Natural killer cell (primary cell): ENCODE results near the gene ZBTB18. TPM values are rescaled to one million over a fixed set of nuclear protein-coding genes. Genes with fewer than 3 reads are reported as not detected.

ENCODE experiments used
- ATAC-seq, 3 donors: fragments of 150-1000 bp in 2 of 3; fragments of 200-7000 bp in 1 of 3; cut with Tn5 transposase; 1 replicate in 1 of 3; 2 replicates in 2 of 3; pipeline ENCODE4 v1.10.0; 2021; ENCODE audit warnings: mild to moderate bottlenecking in 2 of 3, moderate library complexity in 2 of 3
- DNase-seq, 2 donors: peaks; one replicate each; pipeline versions ENCODE4 v3.0.0 to v3.0.0-alpha.2; 2013 to 2021; ENCODE audit warnings: mixed read lengths in 1 of 2
- H3K27ac ChIP-seq: one replicate; pipeline ENCODE4 v1.5.1; 2013; ENCODE audit warnings: mild to moderate bottlenecking, low read length
- H3K27me3 ChIP-seq: one replicate; pipeline ENCODE4 v1.6.1; 2013; ENCODE audit warnings: low read length; ENCODE audit not compliant: control insufficient read depth, insufficient read depth
- H3K36me3 ChIP-seq: one replicate; pipeline ENCODE4 v1.6.1; 2013; ENCODE audit warnings: low read length; ENCODE audit not compliant: control insufficient read depth, insufficient read depth
- H3K4me1 ChIP-seq: one replicate; pipeline ENCODE4 v1.6.1; 2013; ENCODE audit warnings: low read length; ENCODE audit not compliant: control insufficient read depth, insufficient read depth
- H3K4me3 ChIP-seq: one replicate; pipeline ENCODE4 v1.5.1; 2013; ENCODE audit warnings: low read length
- H3K9me3 ChIP-seq: one replicate; pipeline ENCODE4 v1.6.1; 2013; ENCODE audit warnings: low read length; ENCODE audit not compliant: control insufficient read depth, insufficient read depth
- H3K27ac Mint-ChIP-seq, 2 donors: one replicate each; pipeline ENCODE4 v1.8.0; 2022; ENCODE audit warnings: mild to moderate bottlenecking in 2 of 2, mixed read lengths in 2 of 2, moderate library complexity in 1 of 2
- H3K27me3 Mint-ChIP-seq, 2 donors: one replicate each; pipeline ENCODE4 v1.8.0; 2022; ENCODE audit warnings: low read depth in 2 of 2, mixed read lengths in 2 of 2
- H3K36me3 Mint-ChIP-seq: one replicate; pipeline ENCODE4 v1.8.0; 2022; ENCODE audit warnings: mixed read lengths
- H3K4me1 Mint-ChIP-seq, 2 donors: one replicate each; pipeline ENCODE4 v1.8.0; 2022; ENCODE audit warnings: mixed read lengths in 2 of 2
- H3K4me3 Mint-ChIP-seq: one replicate; pipeline ENCODE4 v1.8.0; 2022; ENCODE audit warnings: mild to moderate bottlenecking, moderate library complexity, mixed read lengths
- H3K9me3 Mint-ChIP-seq, 2 donors: one replicate each; pipeline ENCODE4 v1.8.0; 2022; ENCODE audit warnings: mixed read lengths in 2 of 2
- CTCF ChIP-seq: fragments of 200-600 bp; IDR thresholded peaks from one replicate; pipeline ENCODE4 v1.8.0; 2022; ENCODE audit warnings: antibody characterized with exemption
- WGBS: methylation state at CpG from one replicate; pipeline ENCODE4 v1.1.7; 2013; ENCODE audit warnings: missing lambda C conversion rate; ENCODE audit not compliant: insufficient coverage; 5-methylcytosine and 5-hydroxymethylcytosine counted together
- intact Hi-C: fragments of 100-400 bp; cut with micrococcal nuclease; formaldehyde crosslinking; loops from one replicate; pipeline ENCODE4 v1.14.2; 2022
- total RNA-seq, 4 donors: library from RNA; stranded (reverse); fragments of 120-200 nt in 1 of 4; gene quantifications; one replicate each; pipeline versions ENCODE4 v1.2.3 to v1.2.4, GENCODE V29; 2013 to 2022

Gene ZBTB18
- total RNA-seq, 3 donors from 2014 or later (not counting 1 experiment from before 2014, with no cell fraction given): 12.6 to 18.2 (median 14.0) TPM

GRCh38 chr1:244054924-244055263 lies 3.8 kb downstream of the ZBTB18 start:
- no peaks in the 10 kb centered on the region for H3K27me3 Mint-ChIP-seq
- WGBS: 96% methylated on average over 27 of the region's 27 CpGs
- Histone ChIP-seq H3K4me1 (peaks cover 6% of the 10 kb centered on the region), H3K36me3 (peaks cover 22% of the 10 kb centered on the region), H3K27me3 (no peaks in the 10 kb centered on the region), H3K4me3 (no peak overlapping the region), H3K27ac (no peak overlapping the region), H3K9me3 (no peaks in the 10 kb centered on the region)
- H3K27ac Mint-ChIP-seq: no peak overlapping the region
- DNase-seq: peak in 1 of 2 donors; percentile 53
- H3K4me3 Mint-ChIP-seq: no peak overlapping the region
- TF ChIP-seq CTCF: no peak
- intact Hi-C loops: no loop called here
- ATAC-seq: no peak
- H3K9me3 Mint-ChIP-seq: no peaks in the 10 kb centered on the region
- H3K4me1 Mint-ChIP-seq: peaks cover 13 to 14% of the 10 kb centered on the region in 2 donors
- H3K36me3 Mint-ChIP-seq: no peaks in the 10 kb centered on the region

GRCh38 chr1:244056577-244056976 lies 5.5 kb downstream of the ZBTB18 start:
- intact Hi-C loops: no loop called here
- no peak overlapping the region for H3K4me3 Mint-ChIP-seq
- Histone ChIP-seq H3K36me3 (peaks cover 22% of the 10 kb centered on the region), H3K4me1 (no peaks in the 10 kb centered on the region), H3K27ac (no peak overlapping the region), H3K27me3 (no peaks in the 10 kb centered on the region), H3K4me3 (no peak overlapping the region), H3K9me3 (no peaks in the 10 kb centered on the region)
- H3K9me3 Mint-ChIP-seq: no peaks in the 10 kb centered on the region
- no peaks in the 10 kb centered on the region for H3K36me3 Mint-ChIP-seq
- WGBS: 74% methylated on average over 5 of the region's 6 CpGs
- TF ChIP-seq CTCF: no peak
- DNase-seq (no peak), ATAC-seq (no peak)
- H3K27ac Mint-ChIP-seq: no peak overlapping the region
- no peaks in the 10 kb centered on the region for H3K4me1 Mint-ChIP-seq
- H3K27me3 Mint-ChIP-seq: peaks cover 0 to 2% of the 10 kb centered on the region in 2 donors

- Histone ChIP-seq H3K4me1 (no peaks in the 10 kb centered on the region), H3K36me3 (peaks cover 22% of the 10 kb centered on the region), H3K27me3 (no peaks in the 10 kb centered on the region), H3K4me3 (no peak overlapping the region), H3K27ac (no peak overlapping the region), H3K9me3 (no peaks in the 10 kb centered on the region)
- WGBS: 95% methylated on average over 8 of the region's 12 CpGs
- H3K27ac Mint-ChIP-seq: no peak overlapping the region
- no peak for ATAC-seq
- intact Hi-C loops: no loop called here
- H3K4me3 Mint-ChIP-seq: no peak overlapping the region
- H3K9me3 Mint-ChIP-seq: no peaks in the 10 kb centered on the region
- no peaks in the 10 kb centered on the region for H3K4me1 Mint-ChIP-seq
- DNase-seq: no peak
- H3K36me3 Mint-ChIP-seq: no peaks in the 10 kb centered on the region
- no peak for TF ChIP-seq CTCF
- peaks cover 8 to 10% of the 10 kb centered on the region in 2 donors for H3K27me3 Mint-ChIP-seq
Observed at GRCh38 chr1:244057474-244058385, 6.6 kb downstream of the ZBTB18 start.
